ENCODE results near the gene ZNF160.
"Not testable (repeated sequence)": the region's sequence is repeated elsewhere in the genome, so short reads cannot be mapped to it uniquely, and the experiment has no call there.

The ZNF160 gene

DNA sequence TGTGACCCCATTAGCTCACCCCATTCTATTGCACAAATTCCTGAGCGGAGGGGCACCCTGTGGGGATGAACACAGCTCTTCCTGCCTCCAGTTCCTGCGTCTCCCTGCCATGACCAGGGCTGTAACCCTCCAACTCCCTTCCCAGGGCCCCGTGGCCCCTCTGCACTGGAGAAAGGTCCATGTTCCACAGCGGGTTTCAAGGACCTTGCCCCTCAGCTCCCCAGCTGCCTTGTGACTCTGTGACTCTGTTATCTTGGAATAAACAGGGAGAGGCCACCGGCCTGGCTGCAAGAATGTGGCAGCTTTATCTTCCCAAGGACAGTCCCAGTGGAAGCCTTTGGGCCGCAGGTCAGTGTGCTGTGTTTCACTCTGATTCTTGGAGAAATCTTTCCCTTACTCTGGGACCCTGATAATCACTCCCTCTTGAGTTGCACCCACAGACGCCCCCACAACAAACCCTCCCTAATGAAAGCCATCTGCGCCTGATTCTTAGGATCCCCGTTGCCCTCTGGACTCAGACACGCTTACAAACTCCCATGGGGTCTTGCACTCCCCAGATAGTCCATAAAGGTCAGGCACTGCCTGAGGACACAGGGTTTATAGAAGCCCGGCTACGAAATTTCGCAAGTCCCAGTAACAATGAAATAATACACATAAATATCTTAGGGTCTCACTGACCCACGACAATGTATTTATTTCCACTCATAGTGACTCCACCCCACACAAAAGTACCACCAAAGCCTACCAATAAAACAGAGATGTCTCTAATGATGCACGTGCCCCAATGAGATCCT, 23.7 kb upstream of the ZNF160 start:
- H2AK5ac ChIP-seq (ENCODE audit: low read depth, low read length); H3K79me1 ChIP-seq (ENCODE audit: low read depth, low read length); H2BK12ac ChIP-seq (ENCODE audit: low read length); H3K4me3 ChIP-seq (ENCODE audit: low read length in 2 of 2); H2BK15ac ChIP-seq (ENCODE audit: low read length); H2BK5ac ChIP-seq (ENCODE audit: low read length); H3K27ac ChIP-seq (replicated peaks; ENCODE audit: low read length); H4K8ac ChIP-seq (ENCODE audit: low read depth, low read length); H3K27me3 ChIP-seq (ENCODE audit: control insufficient read depth in 3 of 3, insufficient read depth in 3 of 3, low read depth in 1 of 3, low read length in 3 of 3); H3K14ac ChIP-seq (ENCODE audit: low read length); H2BK120ac ChIP-seq (ENCODE audit: low read depth, low read length); DNase-seq (ENCODE audit: low spot score); H3K18ac ChIP-seq (ENCODE audit: low read length); H2AFZ ChIP-seq (ENCODE audit: low read length); H3K23ac ChIP-seq (ENCODE audit: low read depth, low read length, poor library complexity); H3K4me1 ChIP-seq (ENCODE audit: control insufficient read depth in 2 of 2, insufficient read depth in 1 of 2, low read depth in 1 of 2, low read length in 2 of 2); H3K9ac ChIP-seq (ENCODE audit: low read depth, low read length, poor library complexity); H3K4me2 ChIP-seq (ENCODE audit: insufficient read depth, low read length, poor library complexity, severe bottlenecking); H4K91ac ChIP-seq (ENCODE audit: low read depth, low read length, poor library complexity); H3K4ac ChIP-seq (ENCODE audit: low read length): not testable (repeated sequence)
- no CpG with 5 or more reads among the region's 15 CpGs for WGBS, 2 donors (ENCODE audit: extremely low coverage in 2 of 2, insufficient read length in 2 of 2, insufficient replicate concordance in 1 of 2)
- peaks cover 2 to 15% of the 10 kb centered on the region in 2 donors for H3K9me3 ChIP-seq (replicated peaks in 1 of 2; ENCODE audit: control insufficient read depth in 2 of 2, insufficient read depth in 1 of 2, low read depth in 1 of 2, low read length in 2 of 2)
- peaks cover 2 to 23% of the 10 kb centered on the region in 2 donors for H3K36me3 ChIP-seq (replicated peaks in 1 of 2; ENCODE audit: control insufficient read depth in 2 of 2, insufficient read depth in 2 of 2, low read length in 2 of 2)

DNA sequence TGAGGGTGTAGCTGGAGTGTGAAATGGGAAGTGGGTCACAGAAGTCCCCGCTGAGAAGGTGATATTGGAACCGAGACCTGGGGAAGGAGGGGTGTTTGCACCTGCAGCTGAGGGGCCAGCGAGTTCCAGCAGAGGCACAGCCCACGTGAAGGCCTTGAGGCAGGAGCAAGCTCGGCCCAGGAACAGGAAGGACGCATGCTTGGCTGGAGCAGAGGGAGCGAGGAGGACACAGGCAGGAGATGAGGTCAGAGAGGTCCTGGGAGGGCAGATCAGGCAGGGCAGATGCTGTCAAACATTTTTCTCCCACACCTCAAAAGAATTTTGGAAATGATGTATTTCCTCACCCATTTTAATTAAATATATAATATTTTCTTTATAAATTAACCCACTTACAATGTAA, 20.2 kb upstream of the ZNF160 start:
- peaks cover 2 to 8% of the 10 kb centered on the region in 2 donors for H3K9me3 ChIP-seq (replicated peaks in 1 of 2; ENCODE audit: control insufficient read depth in 2 of 2, insufficient read depth in 1 of 2, low read depth in 1 of 2, low read length in 2 of 2)
- peaks cover 2 to 25% of the 10 kb centered on the region in 2 donors for H3K36me3 ChIP-seq (replicated peaks in 1 of 2; ENCODE audit: control insufficient read depth in 2 of 2, insufficient read depth in 2 of 2, low read length in 2 of 2)
- no peak overlapping the region for H4K8ac ChIP-seq (ENCODE audit: low read depth, low read length)
- no peak for DNase-seq (ENCODE audit: low spot score)
- no peaks in the 10 kb centered on the region for H3K27me3 ChIP-seq (ENCODE audit: control insufficient read depth in 3 of 3, insufficient read depth in 3 of 3, low read depth in 1 of 3, low read length in 3 of 3)
- H2AK5ac ChIP-seq (ENCODE audit: low read depth, low read length) = no peak overlapping the region
- H3K14ac ChIP-seq (ENCODE audit: low read length) = no peak overlapping the region
- no peak overlapping the region for H2BK15ac ChIP-seq (ENCODE audit: low read length)
- H3K18ac ChIP-seq (ENCODE audit: low read length) = no peak overlapping the region
- H3K27ac ChIP-seq (replicated peaks; ENCODE audit: low read length) = no peak overlapping the region
- no peak overlapping the region for H3K4ac ChIP-seq (ENCODE audit: low read length)
- no CpG with 5 or more reads among the region's 7 CpGs for WGBS, 2 donors (ENCODE audit: extremely low coverage in 2 of 2, insufficient read length in 2 of 2, insufficient replicate concordance in 1 of 2)
- H3K4me1 ChIP-seq (ENCODE audit: control insufficient read depth in 2 of 2, insufficient read depth in 1 of 2, low read depth in 1 of 2, low read length in 2 of 2) = no peaks in the 10 kb centered on the region
- H3K9ac ChIP-seq (ENCODE audit: low read depth, low read length, poor library complexity) = no peak overlapping the region
- no peak overlapping the region for H2AFZ ChIP-seq (ENCODE audit: low read length)
- no peak overlapping the region for H4K91ac ChIP-seq (ENCODE audit: low read depth, low read length, poor library complexity)
- no peak overlapping the region for H3K4me3 ChIP-seq (ENCODE audit: low read length in 2 of 2)
- H3K23ac ChIP-seq (ENCODE audit: low read depth, low read length, poor library complexity) = no peak overlapping the region
- H3K79me1 ChIP-seq (ENCODE audit: low read depth, low read length) = no peaks in the 10 kb centered on the region
- no peak overlapping the region for H2BK120ac ChIP-seq (ENCODE audit: low read depth, low read length)
- no peak overlapping the region for H2BK5ac ChIP-seq (ENCODE audit: low read length)
- H2BK12ac ChIP-seq (ENCODE audit: low read length) = no peak overlapping the region
- no peak overlapping the region for H3K4me2 ChIP-seq (ENCODE audit: insufficient read depth, low read length, poor library complexity, severe bottlenecking)

DNA sequence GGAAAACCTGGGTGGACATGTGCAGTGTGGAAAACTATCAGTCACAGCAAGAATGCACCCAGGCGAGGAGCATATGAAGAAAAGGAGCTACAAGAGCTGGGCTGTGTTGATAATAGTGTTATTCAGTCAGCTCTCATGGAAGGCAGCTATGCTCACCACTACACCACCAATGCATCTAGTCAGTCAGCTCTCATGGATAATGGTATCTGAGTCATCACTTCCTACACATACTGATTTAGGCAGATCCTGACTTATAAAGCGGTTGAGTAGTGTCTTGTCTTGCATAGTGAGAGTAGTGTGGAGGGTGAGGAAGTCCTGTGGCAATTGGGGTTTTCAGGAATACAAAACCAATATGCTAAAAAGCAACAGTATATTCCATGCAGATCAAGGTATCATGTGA, 9.1 kb upstream of the ZNF160 start:
- no CpG with 5 or more reads among the region's 2 CpGs for WGBS, 2 donors (ENCODE audit: extremely low coverage in 2 of 2, insufficient read length in 2 of 2, insufficient replicate concordance in 1 of 2)
- no peak overlapping the region for H4K91ac ChIP-seq (ENCODE audit: low read depth, low read length, poor library complexity)

DNA sequence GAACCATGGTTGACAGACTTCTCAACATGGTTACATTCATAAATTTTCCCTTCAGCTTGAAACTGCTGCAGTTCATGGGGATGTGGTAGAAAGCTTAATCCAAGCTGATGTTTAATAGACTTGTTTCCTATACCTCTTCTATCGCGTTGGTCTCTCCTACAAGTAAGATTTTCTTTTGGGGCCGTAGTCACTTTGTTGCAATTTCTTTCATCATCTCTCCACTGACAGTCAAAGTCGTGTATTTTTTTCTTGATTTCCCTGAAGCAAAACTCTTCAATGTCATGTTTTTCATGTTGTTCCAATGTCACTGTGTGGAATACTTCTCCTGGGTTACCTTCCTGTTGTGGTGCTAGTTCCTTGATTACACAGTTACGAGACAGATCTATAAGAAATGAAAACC, 6.3 kb upstream of the ZNF160 start:
- Histone ChIP-seq H2BK12ac (ENCODE audit: low read length) (no peak overlapping the region), H2AK5ac (ENCODE audit: low read depth, low read length) (no peak overlapping the region), H4K91ac (ENCODE audit: low read depth, low read length, poor library complexity) (no peak overlapping the region), H3K18ac (ENCODE audit: low read length) (no peak overlapping the region), H3K9ac (ENCODE audit: low read depth, low read length, poor library complexity) (no peak overlapping the region), H4K8ac (ENCODE audit: low read depth, low read length) (no peak overlapping the region), H2BK5ac (ENCODE audit: low read length) (no peak overlapping the region), H3K36me3 (replicated peaks in 1 of 2; ENCODE audit: control insufficient read depth in 2 of 2, insufficient read depth in 2 of 2, low read length in 2 of 2) (peaks cover 16 to 56% of the 10 kb centered on the region in 2 donors), H3K27me3 (ENCODE audit: control insufficient read depth in 3 of 3, insufficient read depth in 3 of 3, low read depth in 1 of 3, low read length in 3 of 3) (no peaks in the 10 kb centered on the region), H2AFZ (ENCODE audit: low read length) (no peak overlapping the region), H2BK15ac (ENCODE audit: low read length) (no peak overlapping the region), H3K4ac (ENCODE audit: low read length) (no peak overlapping the region), H3K4me3 (ENCODE audit: low read length in 2 of 2) (no peak overlapping the region), H3K27ac (replicated peaks; ENCODE audit: low read length) (no peak overlapping the region), H3K4me2 (ENCODE audit: insufficient read depth, low read length, poor library complexity, severe bottlenecking) (no peak overlapping the region), H3K9me3 (replicated peaks in 1 of 2; ENCODE audit: control insufficient read depth in 2 of 2, insufficient read depth in 1 of 2, low read depth in 1 of 2, low read length in 2 of 2) (peaks cover 4 to 47% of the 10 kb centered on the region in 2 donors), H2BK120ac (ENCODE audit: low read depth, low read length) (no peak overlapping the region), H3K14ac (ENCODE audit: low read length) (no peak overlapping the region), H3K4me1 (ENCODE audit: control insufficient read depth in 2 of 2, insufficient read depth in 1 of 2, low read depth in 1 of 2, low read length in 2 of 2) (no peaks in the 10 kb centered on the region), H3K79me1 (ENCODE audit: low read depth, low read length) (no peaks in the 10 kb centered on the region), H3K23ac (ENCODE audit: low read depth, low read length, poor library complexity) (no peak overlapping the region)
- no CpG with 5 or more reads among the region's 5 CpGs for WGBS, 2 donors (ENCODE audit: extremely low coverage in 2 of 2, insufficient read length in 2 of 2, insufficient replicate concordance in 1 of 2)
- DNase-seq (ENCODE audit: low spot score) = no peak

More for the DNA sequence above, 9.1 kb upstream of the ZNF160 start:
- Histone ChIP-seq H3K18ac (ENCODE audit: low read length) (no peak overlapping the region), H2AFZ (ENCODE audit: low read length) (no peak overlapping the region), H2BK5ac (ENCODE audit: low read length) (no peak overlapping the region), H3K36me3 (replicated peaks in 1 of 2; ENCODE audit: control insufficient read depth in 2 of 2, insufficient read depth in 2 of 2, low read length in 2 of 2) (peaks cover 17 to 79% of the 10 kb centered on the region in 2 donors), H2BK120ac (ENCODE audit: low read depth, low read length) (no peak overlapping the region), H3K4me3 (ENCODE audit: low read length in 2 of 2) (no peak overlapping the region), H3K4me1 (ENCODE audit: control insufficient read depth in 2 of 2, insufficient read depth in 1 of 2, low read depth in 1 of 2, low read length in 2 of 2) (no peaks in the 10 kb centered on the region), H2BK15ac (ENCODE audit: low read length) (no peak overlapping the region), H3K14ac (ENCODE audit: low read length) (no peak overlapping the region), H4K8ac (ENCODE audit: low read depth, low read length) (no peak overlapping the region), H3K9me3 (replicated peaks in 1 of 2; ENCODE audit: control insufficient read depth in 2 of 2, insufficient read depth in 1 of 2, low read depth in 1 of 2, low read length in 2 of 2) (peaks cover 4 to 64% of the 10 kb centered on the region in 2 donors), H3K27me3 (ENCODE audit: control insufficient read depth in 3 of 3, insufficient read depth in 3 of 3, low read depth in 1 of 3, low read length in 3 of 3) (no peaks in the 10 kb centered on the region), H3K9ac (ENCODE audit: low read depth, low read length, poor library complexity) (no peak overlapping the region), H3K79me1 (ENCODE audit: low read depth, low read length) (no peaks in the 10 kb centered on the region), H3K4ac (ENCODE audit: low read length) (no peak overlapping the region), H2AK5ac (ENCODE audit: low read depth, low read length) (no peak overlapping the region), H3K27ac (replicated peaks; ENCODE audit: low read length) (no peak overlapping the region), H2BK12ac (ENCODE audit: low read length) (no peak overlapping the region), H3K23ac (ENCODE audit: low read depth, low read length, poor library complexity) (no peak overlapping the region), H3K4me2 (ENCODE audit: insufficient read depth, low read length, poor library complexity, severe bottlenecking) (no peak overlapping the region)
- DNase-seq (ENCODE audit: low spot score) = no peak

All from neuronal stem cell (in vitro differentiated cells).